Activated CD8-positive, alpha-beta memory T cell treated with anti-CD3 and anti-CD28 coated beads, Interleukin-2, amount 50 U/mL, for 24 hours (primary cell): ENCODE data around the gene SLC35B4.

Experiments used
- DNase-seq: peaks from one replicate; pipeline ENCODE4 v3.0.0-alpha.2; 2020; ENCODE audit errors: extremely low read depth

SLC35B4 gene

DNA sequence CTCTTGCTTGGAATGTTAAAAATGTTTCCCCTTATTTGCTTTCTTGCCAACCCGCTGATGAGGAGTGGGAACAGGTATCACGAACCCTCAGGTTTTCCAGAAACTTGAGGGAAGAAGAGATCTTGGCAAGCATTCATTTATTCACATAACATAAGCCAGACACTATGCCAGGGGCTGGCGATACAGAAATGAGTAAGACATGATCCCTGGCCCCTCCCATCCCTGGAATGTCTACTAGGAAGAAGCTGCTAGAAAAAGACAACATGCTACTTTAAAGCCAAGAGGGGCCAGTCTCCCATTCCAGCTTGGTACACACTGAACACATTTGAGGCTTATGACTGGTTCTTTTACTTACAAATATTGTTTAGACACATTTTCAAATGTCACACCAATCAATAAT is 26.4 kb downstream of the SLC35B4 start:
- no peak for DNase-seq

DNA sequence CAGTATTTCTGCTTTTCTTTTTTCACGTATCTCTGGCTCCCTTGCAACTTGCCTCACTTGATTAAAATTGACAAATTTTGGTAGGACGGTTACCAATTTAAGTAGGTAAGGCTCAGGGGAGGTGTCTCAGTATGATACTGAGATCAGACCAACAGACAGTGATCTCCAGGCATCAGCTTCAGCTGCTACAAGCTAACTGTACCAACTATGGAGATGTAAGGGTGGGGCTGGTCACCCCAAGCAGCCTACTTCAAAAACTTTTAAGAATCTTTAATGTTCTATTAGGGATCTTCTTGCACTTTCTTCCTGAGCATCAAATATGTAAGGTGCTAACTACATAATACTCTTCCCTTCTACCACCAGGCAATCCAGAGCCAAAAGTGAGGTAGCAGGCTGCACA is 26.9 kb downstream of the SLC35B4 start:
- no peak for DNase-seq

DNA sequence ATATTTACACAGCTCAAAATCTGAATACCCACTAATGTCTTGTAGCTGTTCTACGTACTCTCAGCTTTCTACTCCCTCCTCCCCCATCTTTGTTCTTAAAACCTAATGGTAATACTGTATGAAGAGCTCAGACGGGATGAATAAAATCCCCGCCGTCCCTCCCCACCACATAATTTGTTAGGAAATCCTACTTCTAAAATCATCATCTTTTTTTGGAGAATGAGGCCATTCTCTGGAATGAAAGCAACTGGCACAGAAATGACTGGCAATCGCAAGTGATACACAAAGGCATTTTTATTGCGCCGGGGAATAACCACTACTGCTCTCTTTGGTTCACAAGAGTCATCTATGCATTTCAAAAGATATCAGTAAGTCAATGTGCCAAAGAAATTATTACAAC is 27.3 kb downstream of the SLC35B4 start:
- no peak for DNase-seq

DNA sequence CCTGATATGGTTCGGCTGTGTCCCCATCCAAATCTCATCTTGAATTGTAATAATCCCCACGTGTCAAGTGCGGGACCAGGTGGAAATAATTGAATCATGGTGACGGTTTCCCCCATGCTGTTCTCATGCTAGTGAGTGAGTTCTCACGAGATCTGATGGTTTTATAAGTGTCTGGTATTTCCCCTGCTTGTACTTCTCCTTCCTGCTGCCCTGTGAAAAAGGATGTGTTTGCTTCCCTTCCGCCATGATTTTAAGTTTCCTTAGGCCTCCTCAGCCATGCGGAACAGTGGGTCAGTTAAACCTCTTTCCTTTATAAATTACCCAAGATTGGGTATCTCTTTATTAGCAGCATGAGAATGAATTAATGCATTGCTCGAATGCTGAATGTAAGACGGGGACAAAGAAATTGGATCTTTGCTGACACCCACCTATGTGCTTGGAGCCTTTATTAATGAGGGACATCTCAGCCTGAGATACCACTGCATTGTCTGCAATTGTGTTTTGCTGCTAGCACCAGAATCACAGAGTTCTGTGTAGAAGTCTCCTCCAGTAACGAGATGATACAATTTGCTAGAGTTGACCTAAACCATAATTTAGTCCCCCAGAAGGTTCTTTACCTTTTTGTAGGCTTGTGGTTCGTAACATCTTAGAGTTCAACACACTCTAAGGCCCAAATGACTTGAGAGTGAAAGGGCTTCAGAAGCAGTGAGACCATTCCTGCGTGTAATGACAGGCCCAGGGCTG is 28.6 kb downstream of the SLC35B4 start:
- DNase-seq, result no peak

DNA sequence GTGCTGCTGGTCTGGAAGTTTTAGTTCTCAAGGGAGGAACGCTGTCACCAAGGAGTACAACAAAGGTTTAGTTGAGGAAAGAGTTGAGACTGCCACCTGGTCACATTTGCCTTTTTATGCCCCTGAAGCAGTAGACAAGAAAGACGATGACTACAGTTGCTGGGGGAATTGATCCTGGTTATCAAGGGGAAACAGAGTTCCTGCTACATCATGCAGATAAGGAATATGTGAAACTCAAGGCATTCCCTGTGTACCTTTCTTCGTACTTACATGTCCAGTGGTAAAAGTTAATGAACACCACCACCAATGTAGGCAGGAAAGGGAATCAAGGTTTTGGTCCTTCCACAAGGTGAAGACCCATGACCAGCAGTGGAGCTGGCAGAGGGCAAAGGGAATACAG is 31.8 kb downstream of the SLC35B4 start:
- no peak for DNase-seq

DNA sequence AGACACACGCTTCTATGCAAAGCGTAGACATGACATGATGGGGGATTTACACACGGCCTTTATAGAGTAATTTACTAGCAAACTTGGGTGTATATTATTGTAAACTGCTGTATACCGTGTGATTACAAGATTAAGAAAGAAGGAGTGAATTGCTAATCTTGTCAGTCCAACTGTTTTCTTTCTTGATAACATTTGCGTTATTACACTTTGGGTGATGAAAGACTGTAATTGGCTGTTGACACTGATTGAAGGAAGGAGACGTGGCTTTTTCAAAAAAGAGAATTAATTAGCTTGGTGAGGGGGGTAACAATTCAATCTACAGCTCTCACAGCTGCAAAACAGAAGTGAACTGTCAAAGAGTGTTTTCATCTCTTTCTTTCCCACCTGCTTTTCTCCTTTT is 32.7 kb downstream of the SLC35B4 start:
- DNase-seq, result no peak

DNA sequence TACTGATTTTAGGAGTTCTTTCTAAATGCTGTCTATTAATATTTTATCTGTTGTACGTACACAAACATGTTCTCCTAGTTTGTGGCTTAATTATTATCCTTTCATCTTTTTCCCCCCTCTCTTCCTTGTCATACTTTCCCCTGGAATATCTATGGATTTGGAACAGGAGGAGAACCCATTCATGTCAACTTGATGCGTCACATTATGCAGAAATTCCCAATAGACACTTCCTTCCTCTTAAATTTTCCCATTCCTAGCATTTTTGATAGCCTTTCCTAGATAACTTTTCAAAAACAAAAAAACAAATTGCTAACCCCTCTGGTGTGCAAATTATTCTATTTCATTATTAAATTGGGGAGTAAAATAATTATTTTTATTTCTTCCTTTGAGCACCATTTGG is 36.2 kb downstream of the SLC35B4 start:
- no peak for DNase-seq

DNA sequence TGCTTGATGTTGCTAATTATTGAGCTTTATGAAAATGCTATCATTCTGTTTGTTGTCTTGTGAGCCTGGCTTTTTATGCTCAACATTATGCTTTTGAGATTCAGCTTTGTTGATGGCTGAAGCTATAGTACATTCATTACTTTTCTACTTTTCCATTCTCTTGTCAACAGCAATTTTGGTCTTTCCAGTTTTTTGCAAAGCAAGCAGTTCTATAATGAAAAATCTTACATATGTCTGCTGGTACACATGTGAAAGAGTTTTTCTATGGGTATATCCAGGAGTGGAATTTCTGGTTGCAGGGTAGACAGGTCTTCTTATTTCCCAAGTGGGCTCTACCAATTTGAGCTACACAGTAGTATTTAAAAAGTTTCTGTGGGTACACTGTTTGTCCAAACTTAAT is 36.8 kb downstream of the SLC35B4 start:
- DNase-seq, result no peak

DNA sequence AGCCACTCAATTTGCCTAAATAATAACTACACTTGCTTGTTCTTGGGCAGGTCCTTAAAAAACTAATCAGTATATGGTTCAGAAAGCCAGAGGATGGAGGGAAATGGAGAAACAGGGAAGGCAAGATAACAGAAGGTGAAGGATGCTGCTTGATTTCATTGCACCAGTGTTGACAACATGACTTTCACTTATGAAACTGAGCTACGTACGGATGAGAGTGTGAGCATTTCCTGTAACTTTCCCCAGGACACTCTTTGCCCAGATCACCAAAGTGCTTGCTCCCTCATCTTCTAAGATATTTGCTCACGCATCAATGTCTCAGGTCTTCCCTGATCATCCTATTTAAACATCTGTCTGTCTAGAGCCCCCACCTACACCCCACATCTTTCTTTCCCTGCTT is 37.4 kb downstream of the SLC35B4 start:
- DNase-seq, result no peak

DNA sequence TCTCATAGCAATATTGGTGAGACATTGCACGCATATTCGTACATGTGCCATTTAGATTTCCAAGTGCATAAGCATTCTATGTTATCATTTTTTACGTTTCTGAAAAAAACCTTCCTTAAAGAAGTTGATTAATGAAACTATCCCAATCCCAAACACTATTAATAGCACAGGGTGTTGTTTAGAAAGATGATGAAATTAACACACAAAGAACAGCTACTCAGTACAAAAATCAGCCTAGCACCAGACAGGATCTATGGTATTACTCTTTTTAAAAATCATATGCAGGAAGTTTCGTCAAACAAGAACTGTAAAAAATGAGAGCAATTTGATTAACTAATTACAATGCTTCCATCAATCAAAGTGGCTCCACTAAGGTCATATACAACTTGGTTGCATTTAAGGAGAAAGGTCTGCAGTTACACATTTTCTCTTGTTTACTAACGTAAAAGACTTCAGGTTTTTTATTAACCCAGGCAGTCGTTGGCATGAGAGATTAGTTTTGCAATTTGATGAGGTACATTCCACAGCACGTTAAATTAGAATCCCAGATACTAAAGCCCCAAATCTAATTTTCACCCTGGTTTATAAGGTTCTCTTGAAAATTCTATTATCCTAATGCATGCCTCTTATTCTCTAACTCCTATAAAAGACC is 38.1 kb downstream of the SLC35B4 start:
- no peak for DNase-seq

DNA sequence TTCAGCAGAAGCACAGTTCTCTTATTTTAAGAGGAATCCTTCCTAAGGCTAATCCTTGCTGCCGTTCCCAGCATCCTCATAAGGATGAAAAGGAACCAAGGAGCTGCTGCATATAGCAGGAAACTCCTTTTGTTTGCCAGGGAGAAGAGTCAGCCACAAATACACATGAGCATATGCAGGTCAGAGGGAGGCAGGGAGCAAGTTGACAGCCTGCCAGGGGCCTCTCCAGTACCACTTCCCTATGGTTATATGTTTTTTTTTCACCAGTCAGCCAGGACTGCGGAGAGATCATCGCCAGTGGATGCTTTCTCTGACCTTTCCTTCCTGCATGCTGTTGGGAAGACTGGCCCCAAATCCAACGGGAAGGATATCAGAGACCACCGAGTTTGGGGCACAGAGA is 39.8 kb downstream of the SLC35B4 start:
- no peak for DNase-seq

DNA sequence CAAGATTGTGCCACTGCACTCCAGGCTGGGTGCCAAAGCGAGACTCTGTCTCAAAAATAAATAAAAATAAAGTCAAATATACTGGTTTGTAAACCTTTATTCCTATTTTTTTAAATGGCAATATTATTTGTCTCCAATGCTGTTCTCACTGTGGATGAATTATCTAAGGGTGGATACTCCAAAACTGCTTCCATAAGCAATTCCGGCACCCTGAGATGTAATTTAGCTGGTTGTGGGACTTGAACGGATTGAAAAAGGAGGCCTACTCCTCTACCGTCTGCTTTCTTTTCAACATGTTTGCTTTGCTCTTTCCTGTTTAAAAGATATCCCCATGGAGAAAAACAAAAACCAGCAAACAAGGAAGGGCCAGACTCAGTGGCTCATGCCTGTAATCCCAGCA is 54.4 kb downstream of the SLC35B4 start:
- DNase-seq, result no peak

DNA sequence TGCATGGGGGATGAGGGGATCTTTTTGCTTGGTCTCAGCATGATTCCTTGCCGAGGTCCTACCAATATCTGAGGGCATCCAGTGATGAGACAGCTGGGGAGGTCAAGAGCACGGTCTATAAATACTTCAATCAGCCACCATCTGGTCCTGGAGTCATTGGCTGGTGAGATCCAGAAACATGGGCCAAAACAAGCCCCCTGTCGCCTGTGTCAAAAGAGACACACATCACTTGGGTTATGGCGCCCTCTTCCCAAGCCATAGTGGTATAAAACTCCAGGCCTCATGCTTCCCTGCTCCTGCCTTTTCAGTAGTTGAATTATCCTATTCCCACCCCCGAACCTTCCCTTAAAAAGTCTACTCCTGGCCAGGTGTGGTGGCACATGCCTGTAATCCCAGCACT is 60.9 kb downstream of the SLC35B4 start:
- DNase-seq, result no peak

DNA sequence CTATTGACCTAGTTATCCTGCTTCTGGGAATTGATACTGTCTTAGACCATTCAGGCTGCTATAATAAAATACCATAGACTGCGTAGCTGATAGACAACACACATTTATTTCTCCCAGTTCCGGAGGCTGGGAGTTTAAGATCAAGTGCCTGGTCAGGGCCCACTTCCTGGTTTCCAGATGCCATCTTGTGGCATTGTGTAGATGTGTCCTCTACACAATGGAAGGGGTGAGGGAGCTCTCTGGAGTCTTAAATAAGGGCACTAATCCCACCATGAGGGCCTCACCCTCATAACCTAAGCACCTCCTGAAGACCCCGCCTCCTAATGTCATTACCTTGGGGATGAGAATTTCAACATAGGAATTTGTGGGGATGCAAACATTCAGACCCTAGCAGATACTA is 62.4 kb downstream of the SLC35B4 start:
- no peak for DNase-seq

DNA sequence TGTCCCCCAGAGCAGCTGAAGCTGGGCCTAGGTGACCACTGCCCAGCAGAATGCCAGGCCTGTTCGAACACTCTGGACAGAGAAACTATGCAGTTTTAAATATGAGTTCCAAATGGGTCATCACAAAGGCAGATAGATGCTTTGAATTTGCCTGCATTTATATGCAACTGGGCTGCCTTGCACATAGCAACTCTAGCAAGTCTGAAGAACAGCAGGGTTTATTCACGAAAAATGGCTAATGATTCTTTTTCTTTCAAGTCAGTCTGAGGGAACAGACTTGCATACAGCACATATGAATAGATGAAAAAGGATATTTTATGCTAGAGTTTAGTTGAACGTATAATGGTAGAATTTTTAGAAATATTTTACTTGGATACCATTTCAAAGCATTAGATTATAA is 68.5 kb downstream of the SLC35B4 start:
- DNase-seq, result no peak

DNA sequence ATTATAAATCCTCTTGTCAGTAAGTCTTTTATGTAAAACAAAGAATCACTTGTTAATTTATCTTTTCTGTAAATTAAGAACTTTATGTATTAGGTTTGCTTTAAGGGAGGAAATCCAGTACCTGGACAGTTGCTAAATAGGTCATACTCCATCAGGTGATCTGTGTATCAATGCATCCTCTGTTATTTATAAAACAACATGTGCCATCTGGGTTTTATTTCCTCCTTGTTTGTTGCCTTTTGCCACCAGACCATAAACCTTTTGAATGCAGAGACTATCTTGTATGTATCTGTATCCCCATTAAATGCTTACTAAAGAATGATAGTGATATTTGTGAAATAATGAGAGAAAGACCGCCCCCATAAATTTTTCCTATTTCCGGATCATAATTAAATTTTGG is 70.0 kb downstream of the SLC35B4 start:
- DNase-seq, result no peak

DNA sequence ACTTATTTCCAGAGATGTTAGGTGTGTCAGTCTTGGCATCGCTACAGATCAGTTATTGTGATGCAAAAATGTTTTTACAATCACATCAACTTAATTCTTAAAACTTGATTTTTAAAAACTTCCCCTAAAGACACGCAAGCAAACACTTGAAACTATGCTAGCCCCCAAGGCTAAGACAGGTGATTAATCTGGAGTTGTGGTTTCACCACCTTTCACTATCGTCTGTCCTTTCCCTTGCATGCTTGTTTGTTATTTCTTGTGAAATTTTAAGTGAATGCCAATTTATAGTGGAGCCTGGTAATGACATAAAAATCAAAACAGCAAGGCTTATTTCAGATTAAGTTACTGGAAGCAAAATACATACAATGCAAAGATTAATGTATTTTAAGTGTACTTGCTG is 70.4 kb downstream of the SLC35B4 start:
- no peak for DNase-seq

DNA sequence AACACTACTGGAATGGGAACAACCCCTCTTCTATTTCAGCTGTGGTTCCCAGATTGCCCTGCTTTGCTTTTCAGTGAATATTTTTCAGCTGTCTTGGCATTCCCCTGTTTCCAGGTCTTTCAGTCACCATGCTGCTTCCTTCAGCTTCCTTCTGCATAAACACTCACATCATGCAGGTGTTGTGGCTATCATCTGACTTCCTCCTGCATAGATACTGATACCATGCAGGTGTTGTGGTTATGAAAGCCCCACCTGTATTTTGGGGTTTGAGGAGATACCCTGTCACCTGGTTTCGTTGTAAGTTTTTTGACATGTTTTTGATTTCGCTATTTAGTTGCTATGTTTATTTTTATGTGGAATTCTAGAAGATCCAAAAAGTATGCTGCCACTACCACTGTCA is 71.5 kb downstream of the SLC35B4 start:
- DNase-seq, result no peak
